Duodenal mucosa (tissue), 2 donors: ENCODE data around the gene XG.

Experiments
- H3K27ac ChIP-seq: one replicate; pipeline ENCODE4 v1.7.0; 2013; ENCODE audit warnings: low read depth, low read length
- H3K27me3 ChIP-seq, 2 donors: one replicate each; pipeline ENCODE4 v1.7.0; 2013; ENCODE audit warnings: low read length in 2 of 2, control low read depth in 1 of 2; ENCODE audit not compliant: insufficient read depth in 2 of 2, control insufficient read depth in 1 of 2
- H3K36me3 ChIP-seq, 2 donors: one replicate each; pipeline ENCODE4 v1.7.0; 2013; ENCODE audit warnings: low read length in 2 of 2, control low read depth in 1 of 2; ENCODE audit not compliant: insufficient read depth in 2 of 2, control insufficient read depth in 1 of 2
- H3K4me1 ChIP-seq, 2 donors: one replicate each; pipeline ENCODE4 v1.7.0; 2013; ENCODE audit warnings: low read length in 2 of 2, control low read depth in 1 of 2; ENCODE audit not compliant: insufficient read depth in 2 of 2, control insufficient read depth in 1 of 2
- H3K4me3 ChIP-seq, 2 donors: one replicate each; pipeline ENCODE4 v1.7.0; 2013; ENCODE audit warnings: low read length in 2 of 2, low read depth in 1 of 2
- H3K9ac ChIP-seq, 2 donors: one replicate each; pipeline ENCODE4 v1.7.0; 2013; ENCODE audit warnings: low read length in 2 of 2, low read depth in 1 of 2
- H3K9me3 ChIP-seq, 2 donors: one replicate each; pipeline ENCODE4 v1.7.0; 2013; ENCODE audit warnings: low read length in 2 of 2, control low read depth in 1 of 2; ENCODE audit not compliant: control insufficient read depth in 1 of 2

The XG gene

DNA sequence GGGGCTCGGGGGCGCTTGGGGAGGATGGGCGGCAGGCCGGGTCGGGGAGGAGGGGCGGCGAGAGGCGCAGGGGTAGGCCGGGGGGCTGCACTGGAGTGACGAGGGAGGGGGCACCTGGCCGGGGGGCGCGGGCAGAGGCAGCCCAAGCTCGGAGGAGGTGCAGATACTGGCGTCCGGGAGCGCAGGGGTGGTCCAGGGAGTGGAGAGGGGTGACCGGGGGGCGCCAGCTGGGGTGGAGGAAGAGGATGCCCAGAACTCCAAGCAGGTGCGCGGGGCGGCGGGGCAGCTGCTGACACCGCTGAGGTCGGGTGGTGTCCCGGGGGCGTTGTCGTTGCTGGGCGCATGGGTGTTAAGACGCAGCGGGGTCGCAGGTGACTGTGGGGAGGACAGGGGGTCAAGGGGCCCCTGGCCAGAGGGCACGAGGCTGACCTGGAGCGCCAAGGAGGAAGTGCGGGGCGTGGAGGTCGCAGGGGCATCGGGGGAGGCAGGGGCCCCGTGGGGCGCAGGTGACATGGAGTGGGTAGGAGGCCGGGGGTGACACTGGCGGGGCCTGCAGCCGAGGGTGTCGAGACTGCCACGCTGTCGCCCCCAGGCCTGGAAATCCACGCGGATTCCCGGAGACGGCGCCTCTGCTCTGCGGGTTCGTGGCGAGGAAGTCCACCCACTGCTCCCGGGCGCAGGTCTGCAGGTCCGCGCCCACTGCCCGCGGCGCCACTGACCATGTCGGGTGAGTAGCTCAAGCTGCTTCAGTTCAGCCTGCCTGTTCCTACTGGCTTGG is 77.8 kb downstream of the XG start:
- no peaks in the 10 kb centered on the region for H3K36me3 ChIP-seq
- no peaks in the 10 kb centered on the region for H3K9me3 ChIP-seq
- H3K27me3 ChIP-seq, result no peaks in the 10 kb centered on the region
- no peaks in the 10 kb centered on the region for H3K4me1 ChIP-seq
- H3K4me3 ChIP-seq, result peak overlapping the region in 1 of 2 donors; percentile 32
- no peak overlapping the region for H3K9ac ChIP-seq
- no peak overlapping the region for H3K27ac ChIP-seq

DNA sequence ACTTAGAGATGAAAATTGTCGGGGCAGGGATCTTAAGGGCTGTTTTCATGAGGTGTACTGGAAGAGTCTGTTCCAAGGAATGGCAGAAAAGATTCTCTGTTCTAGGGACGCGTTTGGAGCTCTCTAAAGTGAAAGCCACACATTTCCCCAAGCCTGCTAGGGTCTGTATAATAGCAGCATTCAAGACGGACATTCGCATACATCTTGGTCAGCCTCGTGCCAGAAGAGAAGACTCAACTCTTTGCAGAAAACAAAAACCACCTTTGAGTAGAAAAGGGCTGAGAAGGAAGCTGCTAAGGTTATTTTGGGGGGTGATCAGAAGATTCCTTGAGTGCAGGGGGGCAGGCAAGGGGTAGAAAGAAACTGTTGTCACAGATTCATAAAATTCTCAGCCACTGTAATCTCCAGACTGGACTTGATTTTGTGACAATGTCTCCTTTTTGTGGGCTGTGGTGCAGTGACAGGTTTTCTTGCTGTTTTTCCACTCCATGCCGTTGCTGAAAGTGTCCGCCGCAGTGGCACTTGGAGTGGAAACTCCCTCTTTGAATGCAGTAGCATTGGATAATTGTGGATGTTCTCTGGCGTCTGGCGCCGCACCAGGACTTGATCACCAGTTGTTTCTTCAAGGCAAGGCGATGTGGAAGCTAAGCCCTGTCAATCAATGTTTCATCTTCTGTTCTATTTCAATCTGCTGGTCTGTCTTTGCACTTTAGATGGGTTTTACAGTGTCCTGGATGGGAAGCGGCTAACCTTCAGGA is 79.8 kb downstream of the XG start:
- no peaks in the 10 kb centered on the region for H3K9me3 ChIP-seq
- no peak overlapping the region for H3K4me3 ChIP-seq

DNA sequence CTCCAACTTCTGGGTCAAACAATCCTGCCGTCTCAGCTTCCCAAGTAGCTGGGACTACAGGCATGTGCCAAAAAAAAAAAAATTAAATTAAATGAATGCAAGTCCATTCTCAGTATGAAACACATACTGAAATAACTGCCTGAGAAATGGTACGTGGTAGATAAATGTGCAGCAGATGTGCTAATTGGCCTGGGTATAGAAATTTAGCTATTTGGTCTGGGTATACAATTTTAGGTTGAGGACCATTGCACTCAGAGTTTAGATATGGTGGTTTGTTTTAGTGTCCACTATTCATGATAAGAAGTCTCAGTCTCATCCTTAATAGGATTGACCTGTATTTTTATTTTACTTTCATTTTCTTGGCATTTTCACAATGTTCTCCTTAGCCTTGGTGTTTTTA is 86.1 kb downstream of the XG start:
- H3K9ac ChIP-seq, result no peak overlapping the region
- H3K36me3 ChIP-seq, result no peaks in the 10 kb centered on the region
- H3K27ac ChIP-seq, result no peak overlapping the region
- no peaks in the 10 kb centered on the region for H3K9me3 ChIP-seq
- no peaks in the 10 kb centered on the region for H3K27me3 ChIP-seq
- no peaks in the 10 kb centered on the region for H3K4me1 ChIP-seq
- no peak overlapping the region for H3K4me3 ChIP-seq

More for the DNA sequence above, 79.8 kb downstream of the XG start:
- H3K36me3 ChIP-seq, result no peaks in the 10 kb centered on the region
- no peaks in the 10 kb centered on the region for H3K27me3 ChIP-seq
- H3K27ac ChIP-seq, result no peak overlapping the region
- no peak overlapping the region for H3K9ac ChIP-seq
- no peaks in the 10 kb centered on the region for H3K4me1 ChIP-seq

DNA sequence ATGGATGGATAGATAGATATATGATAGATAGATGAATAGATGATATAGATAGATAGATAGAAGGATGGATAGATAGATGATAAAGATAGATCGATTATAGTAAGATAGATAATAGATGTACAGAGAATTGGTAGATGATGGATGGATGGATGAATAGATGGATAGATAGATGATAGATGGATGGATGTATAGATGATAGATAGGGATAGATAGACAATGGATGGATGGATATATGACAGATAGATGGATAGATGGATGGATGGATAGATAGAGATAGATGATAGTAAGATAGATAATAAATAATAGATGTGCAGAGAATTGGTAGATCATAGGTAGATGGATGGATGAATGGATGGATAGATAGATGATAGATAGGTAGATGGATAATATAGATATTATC is 89.1 kb downstream of the XG start:
- no peaks in the 10 kb centered on the region for H3K27me3 ChIP-seq
- H3K36me3 ChIP-seq, result no peaks in the 10 kb centered on the region
- no peaks in the 10 kb centered on the region for H3K4me1 ChIP-seq
- no peak overlapping the region for H3K9ac ChIP-seq
- no peak overlapping the region for H3K27ac ChIP-seq
- H3K9me3 ChIP-seq, result no peaks in the 10 kb centered on the region
- no peak overlapping the region for H3K4me3 ChIP-seq

DNA sequence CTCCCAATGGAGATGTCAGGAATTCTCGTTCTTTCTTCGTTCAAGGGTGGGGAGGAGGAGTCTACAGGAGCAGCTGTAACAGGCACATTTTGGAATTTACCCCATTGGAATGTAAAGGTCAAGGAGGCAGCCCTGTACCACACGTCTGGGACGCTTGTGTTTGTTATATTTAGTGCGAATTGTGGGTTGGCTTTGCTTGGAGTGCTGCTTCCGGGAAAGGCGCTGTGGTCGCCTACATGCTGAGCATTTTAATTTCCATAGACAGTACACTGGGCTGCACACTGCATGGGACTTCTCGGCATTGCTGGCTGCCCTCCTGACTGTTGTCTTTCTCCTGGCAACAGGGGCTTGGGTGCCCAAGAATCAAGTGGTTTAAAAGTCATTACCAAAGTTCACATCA is 89.7 kb downstream of the XG start:
- Histone ChIP-seq H3K4me3 (no peak overlapping the region), H3K9ac (no peak overlapping the region), H3K4me1 (no peaks in the 10 kb centered on the region), H3K27ac (no peak overlapping the region), H3K36me3 (no peaks in the 10 kb centered on the region), H3K9me3 (no peaks in the 10 kb centered on the region), H3K27me3 (no peaks in the 10 kb centered on the region)

DNA sequence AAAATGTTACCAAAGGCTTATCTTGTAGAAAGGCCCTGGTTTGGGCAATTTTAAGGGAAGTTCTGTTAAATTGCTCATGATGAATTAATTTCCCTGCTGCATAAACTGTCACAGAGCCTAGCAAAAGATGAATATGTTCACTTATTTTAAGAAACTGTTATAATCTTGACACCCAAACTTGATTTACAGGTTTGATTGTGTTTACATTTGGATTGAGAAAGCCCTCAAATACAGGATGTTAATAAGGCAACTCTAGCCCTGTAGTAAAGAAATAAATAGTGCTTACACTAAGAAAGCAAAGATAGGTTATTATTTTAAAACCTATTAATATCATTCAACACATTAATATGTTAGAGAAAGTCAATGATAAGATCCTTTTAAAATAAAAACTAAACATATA is 95.2 kb downstream of the XG start:
- Histone ChIP-seq H3K4me3 (no peak overlapping the region), H3K9ac (no peak overlapping the region), H3K4me1 (no peaks in the 10 kb centered on the region), H3K36me3 (no peaks in the 10 kb centered on the region), H3K9me3 (no peaks in the 10 kb centered on the region), H3K27me3 (no peaks in the 10 kb centered on the region), H3K27ac (no peak overlapping the region)

DNA sequence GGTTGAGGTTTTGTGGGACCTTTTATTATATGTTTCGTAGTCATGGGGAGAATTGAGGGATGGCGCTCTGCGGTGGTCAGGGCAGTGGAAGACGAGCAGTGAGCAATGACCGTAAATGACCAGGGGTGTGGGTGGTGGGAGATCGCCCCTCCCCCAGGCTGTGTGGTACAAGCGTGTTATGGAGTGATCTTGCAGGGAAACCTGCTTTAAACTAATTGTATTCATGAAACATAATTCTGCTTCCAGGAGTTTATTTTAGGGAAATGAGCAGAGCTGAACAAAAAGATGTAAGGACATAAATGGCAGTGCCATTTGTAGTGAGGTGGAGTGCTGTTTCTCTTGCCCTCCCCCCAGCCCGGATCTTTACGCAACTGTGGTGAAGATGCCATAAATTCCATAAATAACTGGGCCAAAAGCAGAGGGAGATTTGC is 97.0 kb downstream of the XG start:
- Histone ChIP-seq H3K36me3 (no peaks in the 10 kb centered on the region), H3K9me3 (no peaks in the 10 kb centered on the region), H3K27me3 (no peaks in the 10 kb centered on the region), H3K27ac (no peak overlapping the region), H3K9ac (no peak overlapping the region), H3K4me1 (no peaks in the 10 kb centered on the region), H3K4me3 (no peak overlapping the region)

DNA sequence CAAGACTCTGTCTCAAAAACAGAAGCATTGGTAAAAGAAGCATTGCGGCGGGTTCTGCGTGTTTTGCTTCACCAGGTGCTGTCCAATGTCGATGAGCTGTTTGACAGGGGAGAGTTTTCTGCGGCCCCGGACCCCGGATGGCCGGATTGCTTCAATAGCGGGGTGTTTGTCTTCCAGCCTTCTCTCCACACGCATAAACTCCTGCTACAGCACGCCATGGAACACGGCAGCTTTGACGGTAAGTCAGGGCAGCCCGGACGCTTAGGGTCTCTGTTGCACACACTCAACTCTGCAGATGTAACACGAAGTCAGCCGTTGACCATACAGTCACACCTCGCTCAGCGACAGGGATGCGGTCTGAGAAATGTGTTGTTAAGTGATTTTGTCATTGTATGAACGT is 103.1 kb downstream of the XG start:
- Histone ChIP-seq H3K36me3 (no peaks in the 10 kb centered on the region), H3K4me3 (no peak overlapping the region), H3K9ac (no peak overlapping the region), H3K4me1 (no peaks in the 10 kb centered on the region), H3K9me3 (no peaks in the 10 kb centered on the region), H3K27me3 (no peaks in the 10 kb centered on the region), H3K27ac (no peak overlapping the region)

DNA sequence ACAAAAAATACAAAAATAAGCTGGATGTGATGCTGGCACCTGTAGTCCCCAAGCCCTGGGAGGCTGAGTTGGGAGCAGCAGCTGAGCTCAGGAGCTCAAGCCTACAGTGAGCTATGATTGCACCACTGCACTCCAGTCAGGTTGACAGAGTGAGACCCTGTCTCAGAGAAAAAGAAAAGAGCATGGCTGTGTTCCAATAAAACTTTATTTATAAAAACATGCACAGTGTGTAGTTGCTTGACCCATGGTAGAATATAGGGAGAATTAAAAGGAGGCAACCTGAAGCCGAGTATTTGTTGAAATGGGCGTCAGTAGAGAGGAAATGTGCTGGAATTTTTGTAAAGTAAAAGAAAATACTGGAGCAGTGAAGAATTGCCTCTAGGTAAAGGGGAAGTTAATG is 103.9 kb downstream of the XG start:
- Histone ChIP-seq H3K4me3 (no peak overlapping the region), H3K9me3 (no peaks in the 10 kb centered on the region)

DNA sequence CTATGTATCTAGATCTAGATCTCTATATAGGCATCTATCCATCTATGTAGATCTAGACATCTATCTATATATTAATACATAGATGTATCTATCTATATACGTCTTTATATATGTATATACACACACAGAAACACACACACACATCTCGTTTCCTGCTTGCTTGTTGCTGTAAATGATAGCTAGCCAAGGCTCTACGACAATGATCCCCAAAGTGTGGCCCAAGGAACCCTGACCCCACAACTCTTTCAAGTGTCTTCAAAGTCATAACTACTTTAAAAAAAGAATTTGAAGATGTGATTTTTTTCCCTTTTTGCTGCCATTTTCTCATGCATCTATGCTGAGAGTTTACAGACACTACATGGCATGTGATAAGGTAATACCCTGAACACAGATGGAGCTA is 105.7 kb downstream of the XG start:
- Histone ChIP-seq H3K27ac (no peak overlapping the region), H3K27me3 (no peaks in the 10 kb centered on the region), H3K9ac (no peak overlapping the region), H3K9me3 (no peaks in the 10 kb centered on the region), H3K36me3 (no peaks in the 10 kb centered on the region), H3K4me1 (no peaks in the 10 kb centered on the region), H3K4me3 (no peak overlapping the region)

More for the DNA sequence above, 103.9 kb downstream of the XG start:
- Histone ChIP-seq H3K4me1 (no peaks in the 10 kb centered on the region), H3K9ac (no peak overlapping the region), H3K36me3 (no peaks in the 10 kb centered on the region), H3K27ac (no peak overlapping the region), H3K27me3 (no peaks in the 10 kb centered on the region)
